Neural progenitor cell (in vitro differentiated cells): Measurements from ENCODE around the gene BRD4. TPM values are rescaled to one million over a fixed set of nuclear protein-coding genes. Genes with fewer than 3 reads are reported as not detected.
A peak's percentile ranks its signal among the peaks of the same experiment; 100 is the strongest.

Source experiments
- DNase-seq: peaks from one replicate; pipeline ENCODE4 v3.0.0-alpha.2; 2016; ENCODE audit warnings: low spot score
- H2AFZ ChIP-seq: fragments of 200-600 bp; sonication (generic); replicated peaks from 2 replicates; pipeline ENCODE4 v1.6.1; 2016; ENCODE audit warnings: antibody characterized with exemption
- H3F3A ChIP-seq: fragments of 200-600 bp; sonication (generic); 2 replicates; pipeline ENCODE4 v1.6.1; 2016; ENCODE audit warnings: antibody characterized with exemption, low read depth
- H3K27ac ChIP-seq: fragments of 200-600 bp; sonication (generic); 2 replicates; pipeline ENCODE4 v1.5.1; 2016; ENCODE audit warnings: mild to moderate bottlenecking
- H3K27me3 ChIP-seq: fragments of 200-600 bp; sonication (generic); 2 replicates; pipeline ENCODE4 v1.6.1; 2016; ENCODE audit warnings: mild to moderate bottlenecking, moderate library complexity
- H3K36me3 ChIP-seq: fragments of 200-600 bp; sonication (generic); 2 replicates; pipeline ENCODE4 v1.5.1; 2016
- H3K4me1 ChIP-seq: fragments of 200-600 bp; sonication (generic); 2 replicates; pipeline ENCODE4 v1.6.1; 2016; ENCODE audit warnings: mixed run types
- H3K4me2 ChIP-seq: fragments of 200-600 bp; sonication (generic); 2 replicates; pipeline ENCODE4 v1.6.1; 2016
- H3K4me3 ChIP-seq: fragments of 200-600 bp; sonication (generic); 2 replicates; pipeline ENCODE4 v1.5.1; 2016
- H3K79me2 ChIP-seq: fragments of 200-600 bp; sonication (generic); 2 replicates; pipeline ENCODE4 v1.6.1; 2016; ENCODE audit warnings: low read depth
- H3K9ac ChIP-seq: fragments of 200-600 bp; sonication (generic); 2 replicates; pipeline ENCODE4 v1.6.1; 2016
- H3K9me3 ChIP-seq: fragments of 200-600 bp; sonication (generic); 2 replicates; pipeline ENCODE4 v1.5.1; 2016; ENCODE audit warnings: low read depth
- H4K20me1 ChIP-seq: fragments of 200-600 bp; sonication (generic); 2 replicates; pipeline ENCODE4 v1.6.1; 2016; ENCODE audit warnings: low read depth
- H3K27ac Mint-ChIP-seq: 3 replicates; pipeline ENCODE4 v1.8.0; 2021; ENCODE audit warnings: mixed read lengths
- H3K27me3 Mint-ChIP-seq: 2 replicates; pipeline ENCODE4 v1.8.0; 2022; ENCODE audit warnings: low read depth, mild to moderate bottlenecking, inconsistent platforms, moderate library complexity, mixed read lengths; ENCODE audit not compliant: insufficient read depth
- H3K36me3 Mint-ChIP-seq: 3 replicates; pipeline ENCODE4 v1.8.0; 2021; ENCODE audit warnings: mixed read lengths
- H3K4me1 Mint-ChIP-seq: 3 replicates; pipeline ENCODE4 v1.8.0; 2021; ENCODE audit warnings: mixed read lengths
- H3K4me3 Mint-ChIP-seq: 3 replicates; pipeline ENCODE4 v1.8.0; 2021; ENCODE audit warnings: mild to moderate bottlenecking, moderate library complexity, mixed read lengths
- H3K9me3 Mint-ChIP-seq: 3 replicates; pipeline ENCODE4 v1.8.0; 2020; ENCODE audit warnings: mixed read lengths
- EZH2 ChIP-seq: fragments of 200-600 bp; sonication (generic); IDR thresholded peaks from 2 replicates; pipeline ENCODE4 v1.6.1; 2017; ENCODE audit warnings: antibody characterized with exemption, mild to moderate bottlenecking, moderate library complexity
- EZH2phosphoT487 ChIP-seq: fragments of 200-600 bp; sonication (generic); IDR thresholded peaks from 2 replicates; pipeline ENCODE4 v1.6.1; 2017; ENCODE audit warnings: antibody characterized with exemption
- total RNA-seq: library from RNA; depleted of rRNA; stranded (reverse); fragments of >200 nt; gene quantifications from 2 replicates; pipeline ENCODE4 v1.2.3, GENCODE V29; 2015; ENCODE audit warnings: low replicate concordance
- TF ChIP-seq, protein P1 (sequence below): fragments of 200-600 bp; sonication (generic); IDR thresholded peaks from 2 replicates; pipeline ENCODE4 v1.5.1; 2017; ENCODE audit warnings: antibody characterized with exemption, mild to moderate bottlenecking

BRD4 gene
- total RNA-seq, 1 donor from 2014 or later, result 14.5 TPM

GRCh38 chr19:15199661-15200552 lies 132.4 kb downstream of the BRD4 start:
- Histone ChIP-seq H3K36me3 (no peaks in the 10 kb centered on the region), H2AFZ (no peak overlapping the region), H3K4me3 (peak overlapping the region; percentile 72), H3K4me2 (peak overlapping the region; percentile 95), H3K4me1 (peaks cover 13% of the 10 kb centered on the region), H3K27me3 (no peaks in the 10 kb centered on the region), H3K27ac (no peak overlapping the region), H3K9ac (peak overlapping the region; percentile 42), H4K20me1 (peaks cover 46% of the 10 kb centered on the region), H3K9me3 (no peaks in the 10 kb centered on the region), H3F3A (peaks cover 38% of the 10 kb centered on the region), H3K79me2 (peaks cover 51% of the 10 kb centered on the region)
- TF ChIP-seq, protein P1, sequence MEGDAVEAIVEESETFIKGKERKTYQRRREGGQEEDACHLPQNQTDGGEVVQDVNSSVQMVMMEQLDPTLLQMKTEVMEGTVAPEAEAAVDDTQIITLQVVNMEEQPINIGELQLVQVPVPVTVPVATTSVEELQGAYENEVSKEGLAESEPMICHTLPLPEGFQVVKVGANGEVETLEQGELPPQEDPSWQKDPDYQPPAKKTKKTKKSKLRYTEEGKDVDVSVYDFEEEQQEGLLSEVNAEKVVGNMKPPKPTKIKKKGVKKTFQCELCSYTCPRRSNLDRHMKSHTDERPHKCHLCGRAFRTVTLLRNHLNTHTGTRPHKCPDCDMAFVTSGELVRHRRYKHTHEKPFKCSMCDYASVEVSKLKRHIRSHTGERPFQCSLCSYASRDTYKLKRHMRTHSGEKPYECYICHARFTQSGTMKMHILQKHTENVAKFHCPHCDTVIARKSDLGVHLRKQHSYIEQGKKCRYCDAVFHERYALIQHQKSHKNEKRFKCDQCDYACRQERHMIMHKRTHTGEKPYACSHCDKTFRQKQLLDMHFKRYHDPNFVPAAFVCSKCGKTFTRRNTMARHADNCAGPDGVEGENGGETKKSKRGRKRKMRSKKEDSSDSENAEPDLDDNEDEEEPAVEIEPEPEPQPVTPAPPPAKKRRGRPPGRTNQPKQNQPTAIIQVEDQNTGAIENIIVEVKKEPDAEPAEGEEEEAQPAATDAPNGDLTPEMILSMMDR, result no peak
- TF ChIP-seq EZH2, result no peak
- TF ChIP-seq EZH2phosphoT487, result no peak
- peaks cover 16% of the 10 kb centered on the region for H3K36me3 Mint-ChIP-seq
- H3K4me3 Mint-ChIP-seq, result peak overlapping the region; percentile 89
- H3K27ac Mint-ChIP-seq, result peak overlapping the region; percentile 91
- H3K27me3 Mint-ChIP-seq, result peaks cover 20% of the 10 kb centered on the region
- DNase-seq, result peak; percentile 95
- no peaks in the 10 kb centered on the region for H3K9me3 Mint-ChIP-seq
- peaks cover 35% of the 10 kb centered on the region for H3K4me1 Mint-ChIP-seq

DNA sequence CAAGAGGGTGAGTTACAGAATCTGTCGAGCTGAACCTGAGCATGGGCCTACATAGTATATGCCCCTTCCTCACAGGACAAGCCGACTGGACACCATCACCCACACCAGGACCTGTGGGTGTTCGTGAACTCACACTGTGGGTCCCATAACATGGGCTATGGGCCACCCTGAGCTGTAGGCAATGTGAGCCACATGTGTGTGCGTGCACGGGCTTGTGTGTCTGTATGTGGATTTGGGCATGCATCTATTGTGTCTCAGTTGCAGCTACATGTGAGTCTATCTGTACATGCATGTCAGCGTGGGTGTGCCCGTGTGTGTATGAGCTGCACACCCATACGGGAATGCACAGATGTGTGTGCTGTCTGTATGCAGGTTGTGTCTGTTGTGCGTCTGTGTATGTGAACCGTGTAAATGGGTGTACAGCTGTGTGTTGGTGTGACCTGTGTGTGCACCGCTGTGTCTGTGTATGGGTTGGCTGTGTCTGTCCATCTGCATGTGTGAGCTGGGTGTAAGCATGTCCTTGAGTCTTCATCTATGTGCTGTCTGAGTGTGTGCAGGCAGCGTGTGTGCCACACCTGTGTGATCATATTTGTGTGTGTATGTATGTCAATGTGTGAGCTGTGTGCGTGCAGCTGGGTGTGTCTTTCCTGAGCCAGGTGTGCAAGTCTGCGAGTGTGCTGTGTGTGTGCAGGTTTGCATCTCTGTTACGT lies 133.2 kb downstream of the BRD4 start:
- Mint-ChIP-seq H3K27me3 (peaks cover 22% of the 10 kb centered on the region), H3K4me1 (peaks cover 43% of the 10 kb centered on the region)

DNA sequence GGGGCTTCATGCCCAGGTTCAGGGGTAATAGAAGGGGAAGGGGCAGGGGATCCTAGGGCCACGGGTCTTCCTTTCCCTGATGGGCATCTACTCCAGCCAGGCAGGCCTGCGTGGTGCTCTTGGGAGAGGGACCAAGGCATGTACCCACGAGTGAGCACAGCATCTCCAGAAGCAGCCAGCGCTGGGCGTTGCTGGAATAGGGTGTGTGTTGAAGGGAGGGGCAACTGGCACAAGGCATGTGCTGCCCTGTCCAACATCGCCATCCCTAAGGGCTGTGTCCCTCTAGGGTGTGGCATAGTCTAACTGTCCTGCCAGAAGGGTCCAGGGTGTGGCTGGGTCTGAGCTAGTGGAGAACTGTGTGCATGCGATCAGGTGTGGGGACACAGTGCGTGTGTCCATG lies 134.4 kb downstream of the BRD4 start:
- H3K27me3 Mint-ChIP-seq, result peaks cover 21% of the 10 kb centered on the region
- Histone ChIP-seq H3K27ac (no peak overlapping the region), H3K4me2 (no peak overlapping the region), H3K27me3 (no peaks in the 10 kb centered on the region), H3K9ac (no peak overlapping the region), H3K79me2 (peaks cover 69% of the 10 kb centered on the region), H4K20me1 (peaks cover 64% of the 10 kb centered on the region), H2AFZ (no peak overlapping the region), H3K9me3 (no peaks in the 10 kb centered on the region), H3K4me3 (no peak overlapping the region), H3F3A (peaks cover 38% of the 10 kb centered on the region), H3K4me1 (peaks cover 14% of the 10 kb centered on the region), H3K36me3 (no peaks in the 10 kb centered on the region)
- no peak for DNase-seq
- peaks cover 45% of the 10 kb centered on the region for H3K4me1 Mint-ChIP-seq
- H3K27ac Mint-ChIP-seq, result no peak overlapping the region
- TF ChIP-seq EZH2, result no peak
- no peak for TF ChIP-seq EZH2phosphoT487
- TF ChIP-seq, protein P1, result no peak
- H3K36me3 Mint-ChIP-seq, result peaks cover 18% of the 10 kb centered on the region
- H3K4me3 Mint-ChIP-seq, result peak overlapping the region; percentile 89
- H3K9me3 Mint-ChIP-seq, result no peaks in the 10 kb centered on the region

More for the DNA sequence above, 133.2 kb downstream of the BRD4 start:
- peak overlapping the region; percentile 89 for H3K4me3 Mint-ChIP-seq
- Histone ChIP-seq H2AFZ (no peak overlapping the region), H3K79me2 (peaks cover 59% of the 10 kb centered on the region), H3K4me1 (peaks cover 14% of the 10 kb centered on the region), H3K36me3 (no peaks in the 10 kb centered on the region), H3K9me3 (no peaks in the 10 kb centered on the region), H3K27me3 (no peaks in the 10 kb centered on the region), H3K27ac (no peak overlapping the region), H3K4me2 (peak overlapping the region; percentile 95), H3K4me3 (peak overlapping the region; percentile 72), H4K20me1 (peaks cover 54% of the 10 kb centered on the region), H3K9ac (no peak overlapping the region), H3F3A (peaks cover 38% of the 10 kb centered on the region)
- H3K9me3 Mint-ChIP-seq, result no peaks in the 10 kb centered on the region
- H3K36me3 Mint-ChIP-seq, result peaks cover 16% of the 10 kb centered on the region
- peak overlapping the region; percentile 91 for H3K27ac Mint-ChIP-seq
- TF ChIP-seq, protein P1, result no peak
- no peak for TF ChIP-seq EZH2
- TF ChIP-seq EZH2phosphoT487, result no peak
- DNase-seq, result no peak
